Thyroid gland (tissue), 4 donors: ENCODE data around the gene CBFA2T3.

Source experiments
- CTCF ChIP-seq, 6 experiments: fragments of 200-600 bp in 3 of 6; fragments of 450-650 bp in 3 of 6; sonication (generic) in 3 of 6; IDR thresholded peaks; one replicate each; pipeline ENCODE4 v1.5.1; 2016 to 2019; ENCODE audit warnings: antibody characterized with exemption in 6 of 6, mild to moderate bottlenecking in 2 of 6, inconsistent platforms in 1 of 6, moderate library complexity in 1 of 6
- POLR2A ChIP-seq, 2 donors: fragments of 450-650 bp; IDR thresholded peaks; one replicate each; pipeline ENCODE4 v1.6.1; 2017; ENCODE audit warnings: antibody characterized with exemption in 2 of 2, mild to moderate bottlenecking in 2 of 2, moderate library complexity in 1 of 2

- TF ChIP-seq CTCF (IDR thresholded peaks at IDR 0.05) (no peak), POLR2A (IDR thresholded peaks at IDR 0.05) (no peak)
Observed at GRCh38 chr16:88928405-88929090, 48.5 kb downstream of the CBFA2T3 start.
